CD4-positive, alpha-beta T cell treated with Interleukin-2 at 100 ng/mL for 4 hours (primary cell): ENCODE results near the gene OR1J1.
A peak's percentile ranks its signal among the peaks of the same experiment; 100 is the strongest.

Source experiments
- DNase-seq: peaks from one replicate; pipeline ENCODE4 v3.0.0-alpha.2; 2020; ENCODE audit warnings: low spot score

The OR1J1 gene

GRCh38 chr9:122477826-122478225 is at the start of gene OR1J1:
TSS of gene OR1J1 (minus strand) at chr9:122477926. CDS start at chr9:122477926, 0 bp downstream.
- DNase-seq, result no peak

GRCh38 chr9:122527193-122527592 is 49.5 kb upstream of the OR1J1 start, which contains the start of gene OR1N1:
TSS of gene OR1N1 (minus strand) at chr9:122527293. CDS start at chr9:122527293, 0 bp downstream.
- DNase-seq, result no peak

GRCh38 chr9:122526602-122527001 is 48.9 kb upstream of the OR1J1 start:
- no peak for DNase-seq

- no peak for DNase-seq
Observed at GRCh38 chr9:122519376-122519775, 41.6 kb upstream of the OR1J1 start.

GRCh38 chr9:122518841-122519240 is 41.1 kb upstream of the OR1J1 start, which contains the start of gene OR1J4:
TSS of gene OR1J4 (plus strand) at chr9:122519141. CDS start at chr9:122519141, 0 bp downstream.
- DNase-seq, result no peak

- DNase-seq, result no peak
Observed at GRCh38 chr9:122518226-122518625, 40.5 kb upstream of the OR1J1 start.

GRCh38 chr9:122510502-122510901 is 32.8 kb upstream of the OR1J1 start, which contains the start of gene OR1J2:
TSS of gene OR1J2 (plus strand) at chr9:122510802. CDS start at chr9:122510802, 0 bp downstream.
- DNase-seq, result no peak

- no peak for DNase-seq
Observed at GRCh38 chr9:122506964-122507363, 29.2 kb upstream of the OR1J1 start.

- DNase-seq, result peak; percentile 27
Observed at GRCh38 chr9:122498883-122499288, 21.2 kb upstream of the OR1J1 start.

- no peak for DNase-seq
Observed at GRCh38 chr9:122479062-122479461, 1.3 kb upstream of the OR1J1 start.

GRCh38 chr9:122477346-122477745 is 380 bp downstream of the OR1J1 start:
- no peak for DNase-seq

- no peak for DNase-seq
Observed at GRCh38 chr9:122475717-122476116, 2.0 kb downstream of the OR1J1 start.

GRCh38 chr9:122474561-122474960 is 3.2 kb downstream of the OR1J1 start:
- DNase-seq, result no peak

- no peak for DNase-seq
Observed at GRCh38 chr9:122468735-122469134, 9.0 kb downstream of the OR1J1 start.

GRCh38 chr9:122466456-122466855 is 11.3 kb downstream of the OR1J1 start:
- no peak for DNase-seq

GRCh38 chr9:122464633-122465567 is 12.8 kb downstream of the OR1J1 start:
- peak; percentile 70 for DNase-seq

GRCh38 chr9:122463828-122464632 is 13.7 kb downstream of the OR1J1 start:
- DNase-seq, result peak; percentile 4

- DNase-seq, result no peak
Observed at GRCh38 chr9:122457787-122458186, 19.9 kb downstream of the OR1J1 start.

GRCh38 chr9:122456123-122456522 is 21.6 kb downstream of the OR1J1 start:
- no peak for DNase-seq

GRCh38 chr9:122453677-122454135 is 24.0 kb downstream of the OR1J1 start:
- DNase-seq, result no peak

- no peak for DNase-seq
Observed at GRCh38 chr9:122446819-122447484, 30.8 kb downstream of the OR1J1 start.
